K562 (cell line): ENCODE results near the gene DHCR24. TPM values are rescaled to one million over a fixed set of nuclear protein-coding genes. Genes with fewer than 3 reads are reported as not detected.

Experiments
- ATAC-seq: fragments of 200-7000 bp; cut with Tn5 transposase; 3 replicates; pipeline ENCODE4 v1.9.1; 2020; ENCODE audit warnings: moderate library complexity
- BruUV-seq: library from RNA; stranded (reverse); fragments of 400-500 nt; replicated peaks from 2 replicates; lab custom pipeline; 2021; lab: Mats Ljungman, UMichigan
- CTCF ChIA-PET: fragments of 300-600 bp; formaldehyde crosslinking; extraction: SDS; loops from one replicate; lab custom pipeline; 2021; ENCODE audit warnings: low intra/inter-chr PET ratio; lab: Yijun Ruan, JAX
- POLR2A ChIA-PET: fragments of 300-600, 350-650 bp; sonication (Branson Sonifier 250); formaldehyde crosslinking; extraction: SDS; loops from one replicate; lab custom pipeline; 2021; ENCODE audit warnings: antibody characterized with exemption, inconsistent platforms; lab: Yijun Ruan, JAX
- DNase-seq, 4 experiments: peaks; one replicate each; pipeline versions ENCODE4 v3.0.0 to v3.0.0-alpha.2; 2011 to 2018; ENCODE audit warnings: low spot score in 3 of 4, mixed read lengths in 3 of 4; ENCODE audit errors: extremely low read depth in 1 of 4
- FAIRE-seq: peaks from 2 replicates; lab custom pipeline; 2011; peaks lifted over from hg19 to GRCh38; lab: Jason Lieb, UNC
- H2AFZ ChIP-seq: 2 replicates; pipeline ENCODE4 v1.6.0; 2011; ENCODE audit warnings: low read depth, low read length, control low read depth, inconsistent platforms
- H3K27ac ChIP-seq: fragments of 200-600 bp; 3 replicates; pipeline ENCODE4 v1.8.0; 2011; ENCODE audit warnings: low read depth, mild to moderate bottlenecking, control low read depth, inconsistent platforms, low read length, moderate library complexity, mixed read lengths; ENCODE audit errors: extremely low read depth
- H3K27me3 ChIP-seq, 2 experiments: fragments of 300-600 bp in 1 of 2; 2 replicates in 1 of 2; 3 replicates in 1 of 2; pipeline versions ENCODE4 v1.6.0 to v1.8.0; 2011; ENCODE audit warnings: inconsistent platforms in 2 of 2, low read length in 2 of 2, mild to moderate bottlenecking in 1 of 2, mixed read lengths in 1 of 2, moderate library complexity in 1 of 2; ENCODE audit not compliant: control insufficient read depth in 2 of 2, insufficient read depth in 2 of 2
- H3K36me3 ChIP-seq: fragments of 300-600 bp; 3 replicates; pipeline ENCODE4 v1.8.0; 2011; ENCODE audit warnings: mild to moderate bottlenecking, low read length, inconsistent platforms; ENCODE audit not compliant: control insufficient read depth, insufficient read depth
- H3K4me1 ChIP-seq, 2 experiments: fragments of 200-600 bp in 1 of 2; replicated peaks in 1 of 2; 2 replicates in 1 of 2; 3 replicates in 1 of 2; pipeline versions ENCODE4 v1.5.1 to v1.8.0; 2011; ENCODE audit warnings: inconsistent platforms in 2 of 2, low read length in 2 of 2, mild to moderate bottlenecking in 1 of 2, mixed read lengths in 1 of 2, moderate library complexity in 1 of 2; ENCODE audit not compliant: control insufficient read depth in 2 of 2, insufficient read depth in 2 of 2
- H3K4me2 ChIP-seq: 2 replicates; pipeline ENCODE4 v1.6.1; 2011; ENCODE audit warnings: low read length, control low read depth, inconsistent platforms, mixed read lengths; ENCODE audit not compliant: insufficient read depth
- H3K4me3 ChIP-seq: fragments of 200-600 bp; sonication (generic), shearing (Covaris generic); 2 replicates; pipeline ENCODE4 v1.5.1; 2016; ENCODE audit warnings: control low read depth, inconsistent platforms
- H3K79me2 ChIP-seq: fragments of 200-600 bp; 3 replicates; pipeline ENCODE4 v1.8.0; 2011; ENCODE audit warnings: low read length, inconsistent platforms; ENCODE audit not compliant: control insufficient read depth, insufficient read depth
- H3K9ac ChIP-seq, 2 experiments: 2 replicates each; pipeline versions ENCODE4 v1.6.0 to v1.6.1; 2011; ENCODE audit warnings: low read depth in 2 of 2, low read length in 2 of 2, control low read depth in 1 of 2, inconsistent platforms in 1 of 2, mild to moderate bottlenecking in 1 of 2, mixed read lengths in 1 of 2; ENCODE audit not compliant: insufficient read depth in 1 of 2
- H3K9me1 ChIP-seq: one replicate; pipeline ENCODE4 v1.6.0; 2011; ENCODE audit warnings: inconsistent platforms, mild to moderate bottlenecking, low read length, moderate library complexity; ENCODE audit not compliant: control insufficient read depth, insufficient read depth
- H3K9me3 ChIP-seq: replicated peaks from 2 replicates; pipeline ENCODE4 v1.5.1; 2011; ENCODE audit warnings: low read depth, low read length, inconsistent platforms; ENCODE audit not compliant: control insufficient read depth, insufficient read depth
- H4K20me1 ChIP-seq: replicated peaks from 2 replicates; pipeline ENCODE4 v1.6.1; 2011; ENCODE audit warnings: low read length, inconsistent platforms, mixed read lengths; ENCODE audit not compliant: control insufficient read depth, insufficient read depth
- CCNT2 ChIP-seq: IDR thresholded peaks from 2 replicates; pipeline ENCODE4 v1.6.1; 2011; ENCODE audit warnings: borderline replicate concordance, low read depth, mild to moderate bottlenecking, moderate library complexity, mixed read lengths, low read length; ENCODE audit not compliant: insufficient read length; ENCODE audit errors: extremely low read depth
- KAT8 ChIP-seq: fragments of 450-650 bp; IDR thresholded peaks from 2 replicates; pipeline ENCODE4 v1.6.1; 2016; ENCODE audit warnings: low read depth, mild to moderate bottlenecking
- KLF13 ChIP-seq: fragments of 450-650 bp; IDR thresholded peaks from 2 replicates; pipeline ENCODE4 v1.6.1; 2016; ENCODE audit warnings: missing genetic modification characterization, low read depth, mild to moderate bottlenecking, missing compliant biosample characterization, moderate library complexity, borderline replicate concordance
- POLR2B ChIP-seq: fragments of 450-650 bp; IDR thresholded peaks from 2 replicates; pipeline ENCODE4 v1.6.1; 2018; ENCODE audit warnings: low read depth; ENCODE audit not compliant: partially characterized antibody
- SREBF2 ChIP-seq: sonication (generic); formaldehyde crosslinking; IDR thresholded peaks from 2 replicates; pipeline ENCODE4 v1.4.0; 2020; ENCODE audit warnings: mild to moderate bottlenecking, missing genetic modification reagents
- ZBTB11 ChIP-seq, 3 experiments: fragments of 200-800 bp in 1 of 3; fragments of 250-450 bp in 1 of 3; fragments of 450-650 bp in 1 of 3; sonication (Bioruptor Pico) in 1 of 3; sonication (Bioruptor generic) in 1 of 3; formaldehyde crosslinking in 1 of 3; IDR thresholded peaks; 2 replicates each; pipeline versions ENCODE4 v1.6.1 to v1.8.0; 2016 to 2022; ENCODE audit warnings: mild to moderate bottlenecking in 2 of 3, missing genetic modification characterization in 2 of 3, missing compliant biosample characterization in 1 of 3, moderate library complexity in 1 of 3
- ZNF395 ChIP-seq: fragments of 200-800 bp; sonication (Bioruptor generic); IDR thresholded peaks from 2 replicates; pipeline ENCODE4 v1.6.1; 2017; ENCODE audit warnings: missing genetic modification characterization, missing compliant biosample characterization
- ZNF431 ChIP-seq: sonication (generic); formaldehyde crosslinking; IDR thresholded peaks from 2 replicates; pipeline ENCODE4 v1.8.0; 2022; ENCODE audit warnings: mild to moderate bottlenecking, missing genetic modification reagents
- ZNF511 ChIP-seq: sonication (generic); formaldehyde crosslinking; IDR thresholded peaks from 2 replicates; pipeline ENCODE4 v1.8.0; 2022; ENCODE audit warnings: mild to moderate bottlenecking, missing genetic modification reagents
- ZNF778 ChIP-seq: fragments of 450-650 bp; formaldehyde crosslinking; IDR thresholded peaks from 2 replicates; pipeline ENCODE4 v1.4.0; 2020; ENCODE audit warnings: mild to moderate bottlenecking, moderate library complexity
- WGBS: fragments of 100-300 bp; shearing (Covaris generic); methylation state at CpG from one replicate; pipeline ENCODE4 v1.1.6; 2016; ENCODE audit warnings: low coverage, mixed read lengths; ENCODE audit not compliant: insufficient coverage; ENCODE audit errors: missing lambda C conversion rate; 5-methylcytosine and 5-hydroxymethylcytosine counted together
- in situ Hi-C: fragments of 300-500 bp; cut with MboI; formaldehyde crosslinking; loops from 4 replicates; pipeline ENCODE4 v1.15.0; 2018; ENCODE audit warnings: inconsistent platforms, mixed read lengths
- intact Hi-C: fragments of 100-400 bp; cut with micrococcal nuclease; formaldehyde crosslinking; loops from 2 replicates; pipeline ENCODE4 v1.14.2; 2022
- polyA plus RNA-seq, 8 experiments: library from polyadenylated mRNA; depleted of rRNA in 4 of 8; stranded (reverse) in 5 of 8; unstranded in 3 of 8; fragments of >200 nt; fragmentation: Nextera tagmentation in 2 of 8; fragmentation: Illumina TruSeq in 1 of 8; extraction: Ambion mirVana in 2 of 8; extraction: Trizol in 1 of 8; gene quantifications; 2 replicates each; pipeline versions ENCODE4 v1.2.1 to v1.2.3, GENCODE V29; 2011 to 2014; ENCODE audit warnings: inconsistent platforms in 1 of 8, missing spikeins in 1 of 8
- total RNA-seq, 7 experiments: library from RNA; depleted of rRNA in 6 of 7; stranded (reverse); fragments of >200 nt in 6 of 7; fragmentation: Illumina TruSeq in 2 of 7; extraction: Trizol in 2 of 7; gene quantifications; 2 replicates each; pipeline versions ENCODE4 v1.2.1 to v1.2.3, GENCODE V29; 2011 to 2021; ENCODE audit warnings: low replicate concordance in 1 of 7

Gene DHCR24
- total and polyA plus RNA-seq, 9 of the 15 experiments (the other 6 are each of a cell fraction or from before 2014, with no cell fraction given), result 23.4 to 161 (median 79.9) TPM

GRCh38 chr1:54814571-54814970, 72.4 kb downstream of the DHCR24 start:
- in situ Hi-C loops, result no loop called here
- ChIA-PET POLR2A (interaction anchor here (2.2 kb wide), 1 partner anchor 10 kb away, joined by 5 read pairs; no protein-coding TSS in a partner anchor), CTCF (no interaction called here)
- no peak for FAIRE-seq
- 5% methylated on average over 4 of the region's 5 CpGs for WGBS
- Histone ChIP-seq H3K36me3 (no peaks in the 10 kb centered on the region), H4K20me1 (peaks cover 9% of the 10 kb centered on the region; the same call in 1 of the 2 replicates), H3K9ac (no peak overlapping the region), H3K9me1 (no peaks in the 10 kb centered on the region), H3K4me2 (no peak overlapping the region), H3K79me2 (no peaks in the 10 kb centered on the region), H3K4me3 (no peak overlapping the region), H3K4me1 (no peaks in the 10 kb centered on the region), H2AFZ (no peak overlapping the region), H3K27me3 (peaks cover 40 to 82% of the 10 kb centered on the region in 2 experiments), H3K27ac (no peak overlapping the region), H3K9me3 (no peaks in the 10 kb centered on the region)
- BruUV-seq, result no TSS peak
- ATAC-seq, result no peak
- intact Hi-C loops, result no loop called here
- no peak for DNase-seq
- TF ChIP-seq KAT8 (no peak), ZNF778 (CRISPR knock-in tag) (no peak), POLR2B (no peak), ZNF431 (no peak), ZNF511 (CRISPR knock-in tag) (no peak), CCNT2 (no peak), ZBTB11 (CRISPR knock-in tag; IDR thresholded peaks at IDR 0.05) (no peak), KLF13 (tag) (no peak), SREBF2 (CRISPR knock-in tag) (no peak), ZNF395 (no peak)
